ENCODE measurements around the gene VWCE.

Gene VWCE

GRCh38 chr11:61281581-61282250, 13.4 kb downstream of the VWCE start:
- peak overlapping the region; percentile 6 for H3K4me3 ChIP-seq (ENCODE audit: low read length)
- TF ChIP-seq, protein P1, sequence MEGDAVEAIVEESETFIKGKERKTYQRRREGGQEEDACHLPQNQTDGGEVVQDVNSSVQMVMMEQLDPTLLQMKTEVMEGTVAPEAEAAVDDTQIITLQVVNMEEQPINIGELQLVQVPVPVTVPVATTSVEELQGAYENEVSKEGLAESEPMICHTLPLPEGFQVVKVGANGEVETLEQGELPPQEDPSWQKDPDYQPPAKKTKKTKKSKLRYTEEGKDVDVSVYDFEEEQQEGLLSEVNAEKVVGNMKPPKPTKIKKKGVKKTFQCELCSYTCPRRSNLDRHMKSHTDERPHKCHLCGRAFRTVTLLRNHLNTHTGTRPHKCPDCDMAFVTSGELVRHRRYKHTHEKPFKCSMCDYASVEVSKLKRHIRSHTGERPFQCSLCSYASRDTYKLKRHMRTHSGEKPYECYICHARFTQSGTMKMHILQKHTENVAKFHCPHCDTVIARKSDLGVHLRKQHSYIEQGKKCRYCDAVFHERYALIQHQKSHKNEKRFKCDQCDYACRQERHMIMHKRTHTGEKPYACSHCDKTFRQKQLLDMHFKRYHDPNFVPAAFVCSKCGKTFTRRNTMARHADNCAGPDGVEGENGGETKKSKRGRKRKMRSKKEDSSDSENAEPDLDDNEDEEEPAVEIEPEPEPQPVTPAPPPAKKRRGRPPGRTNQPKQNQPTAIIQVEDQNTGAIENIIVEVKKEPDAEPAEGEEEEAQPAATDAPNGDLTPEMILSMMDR (conservative IDR thresholded peaks at IDR 0.05; ENCODE audit: low read depth, low read length) = no peak
- DNase-seq (ENCODE audit: low read depth) = no peak

GRCh38 chr11:61280883-61281580, 14.1 kb downstream of the VWCE start:
- TF ChIP-seq, protein P1 (conservative IDR thresholded peaks at IDR 0.05; ENCODE audit: low read depth, low read length) = no peak
- DNase-seq (ENCODE audit: low read depth) = no peak
- no peak overlapping the region for H3K4me3 ChIP-seq (ENCODE audit: low read length)

DNA sequence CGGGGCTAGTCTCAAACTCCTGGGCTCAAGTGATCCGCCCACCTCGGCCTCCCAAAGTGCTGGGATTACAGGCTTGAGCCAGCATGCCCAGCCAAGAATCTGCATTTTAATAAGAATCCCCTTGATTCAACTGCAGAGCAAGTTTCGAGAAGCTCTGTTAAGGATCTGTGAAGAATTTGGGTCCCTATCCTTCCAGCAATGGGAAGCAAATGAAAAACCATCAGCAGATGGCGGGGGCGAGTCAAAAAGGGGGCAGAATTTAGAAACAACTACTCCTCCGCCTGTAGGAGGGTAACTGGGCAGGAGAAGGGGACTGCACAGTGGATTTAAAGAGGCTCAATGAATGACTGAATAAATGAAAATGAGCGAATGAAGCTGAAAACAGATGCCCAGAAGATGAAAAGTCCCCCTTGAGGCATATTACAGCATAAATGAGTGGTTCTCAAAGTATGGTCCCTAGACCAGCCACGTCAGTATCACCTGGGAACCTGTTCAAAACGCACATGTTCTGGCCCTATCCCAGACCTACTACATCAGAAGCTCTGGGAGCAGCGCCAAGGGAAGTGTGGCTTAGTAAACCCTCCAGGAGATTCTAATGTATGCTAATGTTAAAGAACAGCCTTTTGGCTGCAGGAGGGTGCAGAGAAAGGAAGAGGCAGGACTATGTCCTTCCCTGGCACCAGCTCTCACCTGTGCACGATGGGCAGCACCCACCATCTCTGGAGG, 15.0 kb downstream of the VWCE start:
- DNase-seq (ENCODE audit: low read depth) = no peak
- H3K4me3 ChIP-seq (ENCODE audit: low read length) = no peak overlapping the region
- TF ChIP-seq, protein P1 (conservative IDR thresholded peaks at IDR 0.05; ENCODE audit: low read depth, low read length) = no peak

DNA sequence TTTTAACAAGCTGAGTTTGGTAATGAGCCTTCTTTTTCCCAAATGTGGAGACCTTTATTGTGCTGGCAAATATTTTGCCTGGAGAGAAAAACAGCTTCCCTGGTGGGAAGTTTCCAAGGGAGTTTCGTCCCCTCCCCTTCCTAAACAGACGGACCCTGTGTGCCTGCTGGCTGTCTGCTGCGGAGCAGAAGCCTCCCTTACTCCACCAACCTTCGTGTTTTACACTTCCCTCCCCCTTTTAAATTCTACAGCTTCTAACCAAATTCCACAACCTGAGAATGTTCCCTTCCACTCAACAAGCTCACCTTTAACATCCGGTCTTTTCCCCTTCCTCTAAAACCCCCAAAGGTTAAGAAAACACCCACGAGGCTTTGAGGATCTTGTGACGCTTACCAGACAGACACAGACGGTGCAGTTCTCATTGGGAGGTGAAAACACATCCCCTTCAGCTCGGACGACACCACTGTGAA, 17.1 kb downstream of the VWCE start:
- DNase-seq (ENCODE audit: low read depth) = no peak
- TF ChIP-seq, protein P1 (conservative IDR thresholded peaks at IDR 0.05; ENCODE audit: low read depth, low read length) = no peak
- no peak overlapping the region for H3K4me3 ChIP-seq (ENCODE audit: low read length)

- TF ChIP-seq, protein P1 (conservative IDR thresholded peaks at IDR 0.05; ENCODE audit: low read depth, low read length) = no peak
- no peak overlapping the region for H3K4me3 ChIP-seq (ENCODE audit: low read length)
- DNase-seq (ENCODE audit: low read depth) = no peak
Measured at GRCh38 chr11:61277186-61278000, 17.7 kb downstream of the VWCE start.

GRCh38 chr11:61275191-61275590, 19.9 kb downstream of the VWCE start:
- H3K4me3 ChIP-seq (ENCODE audit: low read length) = no peak overlapping the region
- no peak for DNase-seq (ENCODE audit: low read depth)
- TF ChIP-seq, protein P1 (conservative IDR thresholded peaks at IDR 0.05; ENCODE audit: low read depth, low read length) = no peak
